Measurements from ENCODE around the gene ABCA8.

ABCA8 gene

GRCh38 chr17:68820825-68821481 is 134.2 kb downstream of the ABCA8 start:
- no peak overlapping the region for H3K4me3 Mint-ChIP-seq
- peaks cover 11% of the 10 kb centered on the region for H3K9me3 Mint-ChIP-seq
- H3K4me1 Mint-ChIP-seq (ENCODE audit: low read depth), result peaks cover 40% of the 10 kb centered on the region
- intact Hi-C loops (cut with micrococcal nuclease), result no loop called here
- peaks cover 4% of the 10 kb centered on the region for H3K36me3 Mint-ChIP-seq (ENCODE audit: low read depth)
- H3K27me3 Mint-ChIP-seq, result no peaks in the 10 kb centered on the region
- no peak overlapping the region for H3K27ac Mint-ChIP-seq

- Mint-ChIP-seq H3K27me3 (no peaks in the 10 kb centered on the region), H3K9me3 (peaks cover 16% of the 10 kb centered on the region), H3K4me1 (ENCODE audit: low read depth) (peaks cover 40% of the 10 kb centered on the region), H3K27ac (no peak overlapping the region), H3K36me3 (ENCODE audit: low read depth) (peaks cover 4% of the 10 kb centered on the region), H3K4me3 (no peak overlapping the region)
- intact Hi-C loops (cut with micrococcal nuclease), result no loop called here
These were observed 134.7 kb downstream of the ABCA8 start for GRCh38 chr17:68820476-68820824.

GRCh38 chr17:68819465-68819864 is 135.7 kb downstream of the ABCA8 start:
- peaks cover 19% of the 10 kb centered on the region for H3K9me3 Mint-ChIP-seq
- H3K27ac Mint-ChIP-seq, result no peak overlapping the region
- intact Hi-C loops (cut with micrococcal nuclease), result no loop called here
- H3K4me1 Mint-ChIP-seq (ENCODE audit: low read depth), result peaks cover 40% of the 10 kb centered on the region
- no peaks in the 10 kb centered on the region for H3K27me3 Mint-ChIP-seq
- H3K4me3 Mint-ChIP-seq, result no peak overlapping the region
- peaks cover 4% of the 10 kb centered on the region for H3K36me3 Mint-ChIP-seq (ENCODE audit: low read depth)
